Measurements from ENCODE around the gene ME2. TPM values are rescaled to one million over a fixed set of nuclear protein-coding genes. Genes with fewer than 3 reads are reported as not detected.
"Not testable (repeated sequence)": the region's sequence is repeated elsewhere in the genome, so short reads cannot be mapped to it uniquely, and the experiment has no call there.

The ME2 gene
- polyA plus RNA-seq, 2 donors = 7.3 to 12.2 TPM

- 96 to 98% methylated on average over 6 of the region's 6 CpGs for WGBS, 2 donors
- no peaks in the 10 kb centered on the region for H3K36me3 ChIP-seq (ENCODE audit: control insufficient read depth in 2 of 2, insufficient read depth in 2 of 2, low read length in 1 of 2)
Measured at GRCh38 chr18:50934545-50935211, 55.8 kb downstream of the ME2 start.

GRCh38 chr18:50935493-50936191 is 56.7 kb downstream of the ME2 start:
- Histone ChIP-seq H3K4me3 (ENCODE audit: low read depth in 1 of 2, low read length in 2 of 2) (no peak overlapping the region), H3K27me3 (ENCODE audit: control insufficient read depth in 1 of 2, insufficient read depth in 2 of 2, low read length in 2 of 2) (no peaks in the 10 kb centered on the region), H3K36me3 (ENCODE audit: control insufficient read depth in 2 of 2, insufficient read depth in 2 of 2, low read length in 1 of 2) (no peaks in the 10 kb centered on the region), H3K27ac (ENCODE audit: low read depth in 2 of 2, low read length in 1 of 2) (no peak overlapping the region), H3K9me3 (ENCODE audit: control insufficient read depth in 2 of 2, insufficient read depth in 1 of 2, low read depth in 1 of 2, low read length in 1 of 2) (no peaks in the 10 kb centered on the region), H3K4me1 (ENCODE audit: control insufficient read depth in 2 of 2, insufficient read depth in 2 of 2, low read length in 1 of 2) (no peaks in the 10 kb centered on the region)
- WGBS, 2 donors = 95 to 97% methylated on average over 6 of the region's 6 CpGs

More at GRCh38 chr18:50934545-50935211, 55.8 kb downstream of the ME2 start:
- H3K4me1 ChIP-seq (ENCODE audit: control insufficient read depth in 2 of 2, insufficient read depth in 2 of 2, low read length in 1 of 2) = no peaks in the 10 kb centered on the region
- H3K27me3 ChIP-seq (ENCODE audit: control insufficient read depth in 1 of 2, insufficient read depth in 2 of 2, low read length in 2 of 2) = no peaks in the 10 kb centered on the region
- H3K9me3 ChIP-seq (ENCODE audit: control insufficient read depth in 2 of 2, insufficient read depth in 1 of 2, low read depth in 1 of 2, low read length in 1 of 2) = no peaks in the 10 kb centered on the region
- no peak overlapping the region for H3K27ac ChIP-seq (ENCODE audit: low read depth in 2 of 2, low read length in 1 of 2)
- H3K4me3 ChIP-seq (ENCODE audit: low read depth in 1 of 2, low read length in 2 of 2) = no peak overlapping the region

GRCh38 chr18:50937183-50937582 is 58.3 kb downstream of the ME2 start:
- Histone ChIP-seq H3K27ac (ENCODE audit: low read depth in 2 of 2, low read length in 1 of 2) (no peak overlapping the region), H3K4me1 (ENCODE audit: control insufficient read depth in 2 of 2, insufficient read depth in 2 of 2, low read length in 1 of 2) (no peaks in the 10 kb centered on the region), H3K4me3 (ENCODE audit: low read depth in 1 of 2, low read length in 2 of 2) (no peak overlapping the region), H3K36me3 (ENCODE audit: control insufficient read depth in 2 of 2, insufficient read depth in 2 of 2, low read length in 1 of 2) (no peaks in the 10 kb centered on the region), H3K9me3 (ENCODE audit: control insufficient read depth in 2 of 2, insufficient read depth in 1 of 2, low read depth in 1 of 2, low read length in 1 of 2) (no peaks in the 10 kb centered on the region), H3K27me3 (ENCODE audit: control insufficient read depth in 1 of 2, insufficient read depth in 2 of 2, low read length in 2 of 2) (no peaks in the 10 kb centered on the region)
- 94 to 96% methylated on average over 1 of the region's 1 CpG for WGBS, 2 donors

GRCh38 chr18:50938912-50939311 is 60.0 kb downstream of the ME2 start:
- H3K27ac ChIP-seq (ENCODE audit: low read depth in 2 of 2, low read length in 1 of 2) = no peak overlapping the region

GRCh38 chr18:50944245-50944932 is 65.5 kb downstream of the ME2 start:
- 87 to 88% methylated on average over 4 of the region's 4 CpGs for WGBS, 2 donors
- no peaks in the 10 kb centered on the region for H3K27me3 ChIP-seq (ENCODE audit: control insufficient read depth in 1 of 2, insufficient read depth in 2 of 2, low read length in 2 of 2)
- H3K36me3 ChIP-seq (ENCODE audit: control insufficient read depth in 2 of 2, insufficient read depth in 2 of 2, low read length in 1 of 2) = no peaks in the 10 kb centered on the region
- no peaks in the 10 kb centered on the region for H3K9me3 ChIP-seq (ENCODE audit: control insufficient read depth in 2 of 2, insufficient read depth in 1 of 2, low read depth in 1 of 2, low read length in 1 of 2)
- no peak overlapping the region for H3K4me3 ChIP-seq (ENCODE audit: low read depth in 1 of 2, low read length in 2 of 2)
- H3K4me1 ChIP-seq (ENCODE audit: control insufficient read depth in 2 of 2, insufficient read depth in 2 of 2, low read length in 1 of 2) = no peaks in the 10 kb centered on the region
- no peak overlapping the region for H3K27ac ChIP-seq (ENCODE audit: low read depth in 2 of 2, low read length in 1 of 2)

More at GRCh38 chr18:50938912-50939311, 60.0 kb downstream of the ME2 start:
- 96 to 97% methylated on average over 2 of the region's 2 CpGs for WGBS, 2 donors
- Histone ChIP-seq H3K9me3 (ENCODE audit: control insufficient read depth in 2 of 2, insufficient read depth in 1 of 2, low read depth in 1 of 2, low read length in 1 of 2) (no peaks in the 10 kb centered on the region), H3K4me3 (ENCODE audit: low read depth in 1 of 2, low read length in 2 of 2) (no peak overlapping the region), H3K4me1 (ENCODE audit: control insufficient read depth in 2 of 2, insufficient read depth in 2 of 2, low read length in 1 of 2) (no peaks in the 10 kb centered on the region), H3K36me3 (ENCODE audit: control insufficient read depth in 2 of 2, insufficient read depth in 2 of 2, low read length in 1 of 2) (no peaks in the 10 kb centered on the region), H3K27me3 (ENCODE audit: control insufficient read depth in 1 of 2, insufficient read depth in 2 of 2, low read length in 2 of 2) (no peaks in the 10 kb centered on the region)

- not testable (repeated sequence) for H3K4me3 ChIP-seq (ENCODE audit: low read depth in 1 of 2, low read length in 2 of 2); H3K4me1 ChIP-seq (ENCODE audit: control insufficient read depth in 2 of 2, insufficient read depth in 2 of 2, low read length in 1 of 2); H3K36me3 ChIP-seq (ENCODE audit: control insufficient read depth in 2 of 2, insufficient read depth in 2 of 2, low read length in 1 of 2); H3K27ac ChIP-seq (ENCODE audit: low read depth in 2 of 2, low read length in 1 of 2); H3K27me3 ChIP-seq (ENCODE audit: control insufficient read depth in 1 of 2, insufficient read depth in 2 of 2, low read length in 2 of 2); H3K9me3 ChIP-seq (ENCODE audit: control insufficient read depth in 2 of 2, insufficient read depth in 1 of 2, low read depth in 1 of 2, low read length in 1 of 2)
- 98 to 100% methylated on average over 2 of the region's 2 CpGs for WGBS, 2 donors
Measured at GRCh38 chr18:50945918-50946317, 67.0 kb downstream of the ME2 start.

- no peak overlapping the region for H3K4me3 ChIP-seq (ENCODE audit: low read depth in 1 of 2, low read length in 2 of 2)
- H3K27ac ChIP-seq (ENCODE audit: low read depth in 2 of 2, low read length in 1 of 2) = no peak overlapping the region
- no peaks in the 10 kb centered on the region for H3K27me3 ChIP-seq (ENCODE audit: control insufficient read depth in 1 of 2, insufficient read depth in 2 of 2, low read length in 2 of 2)
- H3K4me1 ChIP-seq (ENCODE audit: control insufficient read depth in 2 of 2, insufficient read depth in 2 of 2, low read length in 1 of 2) = no peaks in the 10 kb centered on the region
- 38 to 56% methylated on average over 1 of the region's 1 CpG for WGBS, 2 donors
- no peaks in the 10 kb centered on the region for H3K9me3 ChIP-seq (ENCODE audit: control insufficient read depth in 2 of 2, insufficient read depth in 1 of 2, low read depth in 1 of 2, low read length in 1 of 2)
- H3K36me3 ChIP-seq (ENCODE audit: control insufficient read depth in 2 of 2, insufficient read depth in 2 of 2, low read length in 1 of 2) = no peaks in the 10 kb centered on the region
Measured at GRCh38 chr18:50947899-50948298, 69.0 kb downstream of the ME2 start.

- no peak overlapping the region for H3K4me3 ChIP-seq (ENCODE audit: low read depth in 1 of 2, low read length in 2 of 2)
- no peaks in the 10 kb centered on the region for H3K9me3 ChIP-seq (ENCODE audit: control insufficient read depth in 2 of 2, insufficient read depth in 1 of 2, low read depth in 1 of 2, low read length in 1 of 2)
- no peak overlapping the region for H3K27ac ChIP-seq (ENCODE audit: low read depth in 2 of 2, low read length in 1 of 2)
- WGBS, 2 donors = 93 to 94% methylated on average over 6 of the region's 6 CpGs
- no peaks in the 10 kb centered on the region for H3K36me3 ChIP-seq (ENCODE audit: control insufficient read depth in 2 of 2, insufficient read depth in 2 of 2, low read length in 1 of 2)
- H3K4me1 ChIP-seq (ENCODE audit: control insufficient read depth in 2 of 2, insufficient read depth in 2 of 2, low read length in 1 of 2) = no peaks in the 10 kb centered on the region
- H3K27me3 ChIP-seq (ENCODE audit: control insufficient read depth in 1 of 2, insufficient read depth in 2 of 2, low read length in 2 of 2) = no peaks in the 10 kb centered on the region
Measured at GRCh38 chr18:50949185-50949584, 70.3 kb downstream of the ME2 start.

- WGBS, 2 donors = 90 to 93% methylated on average over 4 of the region's 4 CpGs
- Histone ChIP-seq H3K4me1 (ENCODE audit: control insufficient read depth in 2 of 2, insufficient read depth in 2 of 2, low read length in 1 of 2) (no peaks in the 10 kb centered on the region), H3K36me3 (ENCODE audit: control insufficient read depth in 2 of 2, insufficient read depth in 2 of 2, low read length in 1 of 2) (no peaks in the 10 kb centered on the region), H3K27ac (ENCODE audit: low read depth in 2 of 2, low read length in 1 of 2) (no peak overlapping the region), H3K4me3 (ENCODE audit: low read depth in 1 of 2, low read length in 2 of 2) (no peak overlapping the region), H3K9me3 (ENCODE audit: control insufficient read depth in 2 of 2, insufficient read depth in 1 of 2, low read depth in 1 of 2, low read length in 1 of 2) (no peaks in the 10 kb centered on the region), H3K27me3 (ENCODE audit: control insufficient read depth in 1 of 2, insufficient read depth in 2 of 2, low read length in 2 of 2) (no peaks in the 10 kb centered on the region)
Measured at GRCh38 chr18:50950626-50951025, 71.7 kb downstream of the ME2 start.

Measured in esophagus (tissue), 2 donors.